Measurements from ENCODE around the gene DUS4L.

DUS4L gene

DNA sequence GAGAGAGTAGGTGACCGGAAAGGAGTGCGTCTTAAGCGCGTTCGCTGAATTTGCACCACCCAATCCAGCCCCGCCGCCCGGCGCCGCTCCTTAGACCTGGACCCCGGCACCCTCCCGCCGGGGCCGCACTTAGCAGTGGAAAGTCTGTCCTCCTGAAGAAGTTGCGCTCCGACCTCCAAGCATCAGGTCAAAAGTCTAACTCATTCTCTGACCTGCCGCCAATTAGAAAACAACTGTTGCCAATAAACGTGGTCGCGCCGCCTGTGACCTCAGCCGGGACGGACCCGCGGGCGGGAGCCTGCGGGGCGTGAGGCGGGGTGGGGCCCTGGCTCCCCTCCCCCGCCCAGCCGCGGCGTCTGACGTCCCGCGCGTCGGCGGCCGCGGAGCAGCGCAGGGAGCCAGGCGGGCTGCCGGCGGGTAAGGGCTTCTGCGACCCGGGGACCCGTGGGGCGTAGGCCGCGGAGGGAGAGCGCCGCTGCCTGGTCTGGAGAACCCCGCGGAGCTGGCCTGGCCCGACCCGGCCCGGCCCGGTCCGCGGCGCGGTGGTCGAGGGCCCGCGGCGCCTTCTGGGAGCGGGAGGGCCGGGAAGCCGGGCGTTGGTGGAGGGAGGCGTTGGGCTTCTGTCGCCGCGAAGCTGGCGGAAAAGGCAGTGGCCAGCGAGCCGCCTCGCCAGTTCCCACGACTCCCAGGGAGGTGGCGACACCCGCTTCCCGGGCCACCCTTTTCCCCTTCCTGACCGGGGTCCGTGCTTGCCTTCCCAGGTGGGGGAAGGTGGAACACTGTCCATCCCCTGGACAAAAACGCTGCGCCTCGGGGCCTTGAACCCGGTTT is 16.3 kb downstream of the DUS4L start, which contains the start of gene BCAP29:
Gene BCAP29, plus strand, starts transcription at position 362 of the 831 bp plus-strand sequence. CDS start 527 bp downstream, outside the sequence.
- in situ Hi-C loops (cut with HindIII; ENCODE audit: low sequenced_read_pairs) = no loop called here

DNA sequence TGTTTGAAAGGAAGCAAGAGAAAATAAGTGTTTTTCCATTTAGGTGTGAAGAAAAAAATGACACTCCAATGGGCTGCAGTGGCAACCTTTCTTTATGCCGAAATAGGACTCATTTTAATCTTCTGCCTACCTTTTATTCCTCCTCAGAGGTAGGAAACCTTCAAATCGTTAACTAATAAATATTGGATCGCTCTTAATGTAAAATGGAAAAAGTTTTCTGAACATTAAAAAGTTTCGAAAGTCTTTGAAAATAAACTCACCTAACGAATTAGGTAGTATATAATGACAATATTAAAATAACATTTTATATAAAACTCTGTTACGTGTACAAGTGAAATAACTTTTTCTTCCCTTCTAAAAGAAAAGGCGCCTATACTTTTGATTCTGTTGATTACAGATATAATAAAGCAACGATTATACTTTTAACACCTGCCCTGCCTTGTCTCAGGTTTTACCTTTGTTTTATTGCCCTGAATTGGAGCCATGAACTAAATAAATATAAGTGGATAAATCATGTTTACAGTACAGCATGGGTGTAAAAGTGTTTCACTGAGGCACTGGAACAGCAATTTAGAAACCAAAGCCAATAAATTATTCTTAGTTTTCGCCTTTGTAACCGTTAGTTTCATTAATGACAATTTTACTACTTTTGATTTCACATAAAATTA is 17.1 kb downstream of the DUS4L start:
- TF ChIP-seq, protein P1, sequence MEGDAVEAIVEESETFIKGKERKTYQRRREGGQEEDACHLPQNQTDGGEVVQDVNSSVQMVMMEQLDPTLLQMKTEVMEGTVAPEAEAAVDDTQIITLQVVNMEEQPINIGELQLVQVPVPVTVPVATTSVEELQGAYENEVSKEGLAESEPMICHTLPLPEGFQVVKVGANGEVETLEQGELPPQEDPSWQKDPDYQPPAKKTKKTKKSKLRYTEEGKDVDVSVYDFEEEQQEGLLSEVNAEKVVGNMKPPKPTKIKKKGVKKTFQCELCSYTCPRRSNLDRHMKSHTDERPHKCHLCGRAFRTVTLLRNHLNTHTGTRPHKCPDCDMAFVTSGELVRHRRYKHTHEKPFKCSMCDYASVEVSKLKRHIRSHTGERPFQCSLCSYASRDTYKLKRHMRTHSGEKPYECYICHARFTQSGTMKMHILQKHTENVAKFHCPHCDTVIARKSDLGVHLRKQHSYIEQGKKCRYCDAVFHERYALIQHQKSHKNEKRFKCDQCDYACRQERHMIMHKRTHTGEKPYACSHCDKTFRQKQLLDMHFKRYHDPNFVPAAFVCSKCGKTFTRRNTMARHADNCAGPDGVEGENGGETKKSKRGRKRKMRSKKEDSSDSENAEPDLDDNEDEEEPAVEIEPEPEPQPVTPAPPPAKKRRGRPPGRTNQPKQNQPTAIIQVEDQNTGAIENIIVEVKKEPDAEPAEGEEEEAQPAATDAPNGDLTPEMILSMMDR (IDR thresholded peaks at IDR 0.05; ENCODE audit: low read depth, low read length, missing control alignments) = no peak
- DNase-seq (ENCODE audit: low read depth) = no peak
- in situ Hi-C loops (cut with HindIII; ENCODE audit: low sequenced_read_pairs) = no loop called here
- H3K4me3 ChIP-seq (ENCODE audit: low read depth, low read length) = peak overlapping the region; percentile 79

More for the DNA sequence above, 16.3 kb downstream of the DUS4L start, which contains the start of gene BCAP29:
- H3K4me3 ChIP-seq (ENCODE audit: low read depth, low read length) = peak within 1 kb of the TSS; percentile 79
- TF ChIP-seq, protein P1 (IDR thresholded peaks at IDR 0.05; ENCODE audit: low read depth, low read length, missing control alignments) = no peak
- DNase-seq (ENCODE audit: low read depth) = no peak

DNA sequence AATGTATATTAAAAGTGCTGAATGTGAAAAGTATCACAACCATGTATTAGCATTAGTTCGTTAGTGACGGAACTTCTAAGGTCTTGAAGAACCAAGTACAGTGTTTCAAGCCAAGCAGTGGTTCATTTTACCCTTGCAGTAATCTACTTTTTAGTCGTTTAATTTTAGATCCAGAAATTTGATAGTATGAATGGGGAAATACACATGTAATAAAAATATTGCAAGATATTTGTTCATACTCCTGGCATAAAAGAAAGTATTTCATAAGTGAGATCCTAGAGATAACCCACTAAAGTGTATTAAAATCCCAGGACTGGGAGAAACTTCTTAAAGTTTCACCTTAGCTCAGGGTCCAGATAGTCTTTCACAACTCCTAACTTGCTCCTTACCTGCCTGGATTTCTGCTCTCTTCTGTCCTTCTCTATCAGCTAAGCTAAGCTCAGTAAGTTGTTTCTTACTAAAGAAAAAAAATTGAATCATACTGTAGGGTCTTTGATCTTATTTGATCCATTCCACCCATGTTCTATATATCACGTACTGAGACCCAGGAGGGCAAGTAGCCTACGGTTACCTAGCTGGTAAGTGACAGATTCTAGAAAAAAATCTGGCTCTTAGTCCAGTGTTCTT is 17.7 kb downstream of the DUS4L start:
- DNase-seq (ENCODE audit: low read depth) = no peak
- peak overlapping the region; percentile 79 for H3K4me3 ChIP-seq (ENCODE audit: low read depth, low read length)
- in situ Hi-C loops (cut with HindIII; ENCODE audit: low sequenced_read_pairs) = no loop called here
- TF ChIP-seq, protein P1 (IDR thresholded peaks at IDR 0.05; ENCODE audit: low read depth, low read length, missing control alignments) = no peak

DNA sequence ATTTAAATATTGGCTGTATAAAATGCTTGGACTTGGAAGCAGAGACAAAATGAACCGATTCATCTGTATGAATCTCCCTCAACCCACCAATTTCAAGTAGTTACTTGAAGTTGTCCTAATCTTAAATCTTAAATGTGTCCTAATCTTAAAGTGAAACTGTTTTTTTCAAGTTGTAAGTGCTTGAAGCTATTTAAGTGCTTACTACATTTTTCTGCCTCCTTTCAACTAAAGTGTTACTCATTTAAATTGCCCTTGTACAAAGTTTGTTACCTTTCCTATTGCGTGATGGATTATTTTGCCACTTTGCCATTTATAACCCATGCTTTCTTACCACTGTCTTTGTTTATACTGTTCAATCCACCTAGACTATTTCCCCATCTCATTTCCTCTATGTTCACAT is 19.1 kb downstream of the DUS4L start:
- TF ChIP-seq, protein P1 (IDR thresholded peaks at IDR 0.05; ENCODE audit: low read depth, low read length, missing control alignments) = no peak
- in situ Hi-C loops (cut with HindIII; ENCODE audit: low sequenced_read_pairs) = no loop called here
- H3K4me3 ChIP-seq (ENCODE audit: low read depth, low read length) = no peak overlapping the region
- DNase-seq (ENCODE audit: low read depth) = no peak

DNA sequence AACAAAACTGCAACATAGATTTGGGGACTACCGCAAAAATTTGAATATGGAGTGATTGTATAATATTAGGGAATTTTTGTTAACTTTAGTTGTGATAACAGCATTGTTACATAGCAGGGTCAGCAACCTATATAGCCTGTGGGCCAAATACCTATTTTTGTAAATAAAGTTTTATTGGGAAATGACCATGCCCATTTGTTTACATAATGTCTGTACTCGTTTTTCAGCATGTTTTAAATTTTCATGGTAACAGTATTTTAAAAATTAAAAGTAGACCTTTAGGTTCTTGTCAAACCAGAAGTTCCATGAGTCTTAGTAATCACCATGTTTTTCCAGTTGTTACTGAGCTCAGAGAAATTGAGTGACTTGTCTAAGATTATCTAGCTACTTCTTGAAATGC is 20.9 kb downstream of the DUS4L start:
- TF ChIP-seq, protein P1 (IDR thresholded peaks at IDR 0.05; ENCODE audit: low read depth, low read length, missing control alignments) = no peak
- H3K4me3 ChIP-seq (ENCODE audit: low read depth, low read length) = no peak overlapping the region
- in situ Hi-C loops (cut with HindIII; ENCODE audit: low sequenced_read_pairs) = no loop called here
- no peak for DNase-seq (ENCODE audit: low read depth)

DNA sequence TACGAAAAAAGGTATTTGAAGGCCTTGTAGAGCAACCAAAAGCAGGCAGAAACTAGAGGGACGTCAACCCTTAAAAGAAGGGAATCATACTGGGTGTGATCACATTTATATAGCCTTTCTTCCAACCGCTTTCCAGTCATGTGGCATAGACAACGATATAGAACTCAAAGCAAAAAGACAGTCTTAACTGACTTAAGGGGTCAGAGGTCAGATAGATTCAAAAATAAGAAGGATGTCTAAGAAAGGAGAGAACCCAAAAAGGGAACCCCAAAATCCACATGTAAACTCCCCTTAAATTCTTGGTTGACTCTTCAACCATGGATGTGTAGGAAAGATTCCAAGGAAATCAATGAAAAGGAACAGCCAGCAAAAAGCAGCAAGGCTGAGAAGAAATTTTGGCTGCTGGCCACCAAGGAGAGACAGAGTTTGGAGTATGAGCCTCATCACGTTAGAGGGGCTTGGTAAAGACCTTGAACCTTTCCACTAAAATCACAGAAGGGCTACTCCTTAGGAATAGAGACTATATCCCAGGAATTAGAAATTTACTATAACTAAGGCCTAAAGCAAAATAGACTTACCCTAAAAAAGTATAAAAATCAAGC is 24.9 kb downstream of the DUS4L start:
- TF ChIP-seq, protein P1 (IDR thresholded peaks at IDR 0.05; ENCODE audit: low read depth, low read length, missing control alignments) = no peak
- in situ Hi-C loops (cut with HindIII; ENCODE audit: low sequenced_read_pairs) = no loop called here
- H3K4me3 ChIP-seq (ENCODE audit: low read depth, low read length) = no peak overlapping the region
- no peak for DNase-seq (ENCODE audit: low read depth)

Data from astrocyte of the cerebellum (primary cell).